ENCODE results near the gene CCDC60.
A peak's percentile ranks its signal among the peaks of the same experiment; 100 is the strongest.

The CCDC60 gene

GRCh38 chr12:119589097-119589496 is 254.6 kb downstream of the CCDC60 start:
- no peak for TF ChIP-seq CTCF (conservative IDR thresholded peaks at IDR 0.05; ENCODE audit: control insufficient read depth, insufficient read depth, low read depth, low read length)
- H3K4me3 ChIP-seq (ENCODE audit: control insufficient read depth, low read depth, low read length): no peak overlapping the region
- DNase-seq (ENCODE audit: low read depth): peak; percentile 67

GRCh38 chr12:119589634-119590033 is 255.1 kb downstream of the CCDC60 start:
- no peak for DNase-seq (ENCODE audit: low read depth)
- no peak overlapping the region for H3K4me3 ChIP-seq (ENCODE audit: control insufficient read depth, low read depth, low read length)
- TF ChIP-seq CTCF (conservative IDR thresholded peaks at IDR 0.05; ENCODE audit: control insufficient read depth, insufficient read depth, low read depth, low read length): no peak
